Smooth muscle cell of the brain vasculature (primary cell): ENCODE measurements around the gene ZMYND15.

Experiments used
- DNase-seq: peaks from one replicate; pipeline ENCODE4 v3.0.0-alpha.2; 2012; ENCODE audit warnings: low read depth, low spot score

Gene ZMYND15

DNA sequence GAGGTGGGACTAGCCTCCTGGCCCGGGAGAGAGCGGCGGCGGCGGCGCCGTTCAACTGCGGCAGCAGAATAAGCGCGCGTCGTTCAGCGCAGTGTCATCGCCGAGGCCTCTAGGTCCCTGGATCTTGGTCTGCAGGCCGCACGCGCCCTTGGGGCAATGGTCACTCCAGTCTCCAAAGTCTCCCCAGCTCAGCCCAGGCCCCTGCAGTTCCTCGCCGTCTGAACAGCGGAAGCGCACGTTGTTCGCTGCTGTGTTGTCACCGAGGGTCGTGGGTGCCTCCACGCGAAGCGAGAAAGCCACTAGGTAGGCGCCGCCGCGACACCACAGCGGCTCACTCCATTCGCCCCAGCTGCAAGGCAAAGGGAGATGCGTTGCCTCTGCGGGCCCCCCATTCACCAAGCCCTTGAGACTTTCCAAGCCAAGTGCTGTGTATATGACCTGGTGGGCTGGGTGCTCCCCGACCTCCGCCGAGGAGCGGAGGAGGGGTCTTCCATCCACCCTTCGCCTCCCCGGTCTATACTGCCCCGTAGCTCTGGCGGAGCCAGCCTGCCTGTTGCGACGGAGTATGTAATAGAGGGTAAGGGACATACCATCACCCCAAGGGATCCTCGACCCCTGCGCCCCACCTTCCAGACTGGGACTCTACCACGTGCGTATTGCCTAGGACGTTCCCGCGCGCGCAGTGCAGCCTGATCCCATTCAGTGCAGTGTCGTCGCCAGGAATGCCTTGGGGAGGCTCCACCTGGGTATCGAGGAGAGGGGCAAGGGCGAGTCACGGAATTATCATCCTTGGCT is 45.9 kb downstream of the ZMYND15 start:
- DNase-seq, result no peak

DNA sequence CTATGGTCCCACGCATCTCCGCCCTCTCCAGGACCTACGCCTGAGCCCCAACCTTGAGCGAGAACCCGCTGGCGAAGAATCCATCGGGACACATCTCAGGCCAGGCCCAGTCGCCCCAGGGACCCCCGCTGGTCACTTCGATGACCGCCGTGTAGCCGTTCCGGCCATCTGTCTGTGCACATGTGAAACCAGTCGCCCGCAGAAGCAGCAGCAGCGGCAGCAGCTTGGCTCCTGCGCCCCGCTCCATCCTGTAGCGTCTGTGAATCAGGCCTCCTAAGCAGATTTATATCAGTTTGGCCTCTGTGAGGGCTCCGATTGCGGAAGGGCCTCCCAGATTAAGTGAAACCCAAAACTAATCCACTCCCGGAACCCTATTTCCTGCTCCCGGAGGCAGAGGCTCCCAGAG is 46.5 kb downstream of the ZMYND15 start, which contains the start of gene VMO1:
Gene VMO1 (minus strand): TSS at position 259 of the 406 bp plus-strand sequence. CDS start 12 bp downstream, at position 247.
- DNase-seq, result no peak

DNA sequence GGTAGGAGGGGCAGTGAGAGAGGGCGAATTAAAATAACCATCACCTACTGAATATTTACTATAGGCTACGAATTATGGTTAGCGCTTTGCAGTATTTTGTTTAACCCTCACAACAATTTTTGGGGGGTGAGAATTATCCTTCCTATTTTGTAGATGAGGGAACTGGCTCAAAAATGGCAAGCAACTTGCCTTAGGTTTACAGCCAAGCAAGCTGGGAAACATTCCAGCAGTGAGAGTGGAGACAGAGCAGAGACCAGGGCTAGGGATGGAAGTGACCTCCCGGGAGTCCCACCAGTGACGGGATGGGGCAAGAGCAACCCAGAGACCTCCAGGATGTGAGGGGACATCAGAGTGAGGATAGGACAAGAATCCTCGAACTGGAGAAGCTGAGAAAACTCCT is 46.9 kb downstream of the ZMYND15 start:
- DNase-seq, result no peak

DNA sequence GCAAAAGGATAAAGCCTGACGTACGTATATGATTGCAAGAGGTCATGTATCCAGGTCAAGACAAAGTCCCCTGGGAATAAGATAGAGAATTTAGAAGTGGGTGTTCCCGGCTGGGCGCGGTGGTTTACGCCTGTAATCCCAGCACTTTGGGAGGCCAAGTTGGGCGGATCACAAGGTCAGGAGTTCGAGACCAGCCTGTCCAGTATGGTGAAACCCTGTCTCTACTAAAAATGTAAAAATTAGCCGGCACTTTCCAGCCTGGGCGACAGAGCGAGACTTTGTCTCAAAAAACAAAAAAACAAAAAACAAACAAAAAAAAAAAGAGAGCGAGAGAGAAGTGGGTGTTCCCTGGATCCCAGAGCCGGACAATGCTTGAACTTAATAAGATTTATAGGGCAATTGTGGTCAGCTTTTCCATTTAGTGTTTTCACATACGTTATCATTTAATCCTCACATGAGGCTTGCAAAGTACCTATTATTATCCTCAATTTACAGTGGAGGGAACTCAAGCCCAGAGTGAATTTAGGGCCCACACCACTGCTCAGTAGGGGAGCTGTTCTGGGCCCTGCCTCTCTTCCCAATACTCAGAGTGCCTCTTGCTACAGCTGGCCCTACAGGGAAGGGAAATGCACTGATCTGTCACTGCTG is 48.6 kb downstream of the ZMYND15 start:
- DNase-seq, result no peak

DNA sequence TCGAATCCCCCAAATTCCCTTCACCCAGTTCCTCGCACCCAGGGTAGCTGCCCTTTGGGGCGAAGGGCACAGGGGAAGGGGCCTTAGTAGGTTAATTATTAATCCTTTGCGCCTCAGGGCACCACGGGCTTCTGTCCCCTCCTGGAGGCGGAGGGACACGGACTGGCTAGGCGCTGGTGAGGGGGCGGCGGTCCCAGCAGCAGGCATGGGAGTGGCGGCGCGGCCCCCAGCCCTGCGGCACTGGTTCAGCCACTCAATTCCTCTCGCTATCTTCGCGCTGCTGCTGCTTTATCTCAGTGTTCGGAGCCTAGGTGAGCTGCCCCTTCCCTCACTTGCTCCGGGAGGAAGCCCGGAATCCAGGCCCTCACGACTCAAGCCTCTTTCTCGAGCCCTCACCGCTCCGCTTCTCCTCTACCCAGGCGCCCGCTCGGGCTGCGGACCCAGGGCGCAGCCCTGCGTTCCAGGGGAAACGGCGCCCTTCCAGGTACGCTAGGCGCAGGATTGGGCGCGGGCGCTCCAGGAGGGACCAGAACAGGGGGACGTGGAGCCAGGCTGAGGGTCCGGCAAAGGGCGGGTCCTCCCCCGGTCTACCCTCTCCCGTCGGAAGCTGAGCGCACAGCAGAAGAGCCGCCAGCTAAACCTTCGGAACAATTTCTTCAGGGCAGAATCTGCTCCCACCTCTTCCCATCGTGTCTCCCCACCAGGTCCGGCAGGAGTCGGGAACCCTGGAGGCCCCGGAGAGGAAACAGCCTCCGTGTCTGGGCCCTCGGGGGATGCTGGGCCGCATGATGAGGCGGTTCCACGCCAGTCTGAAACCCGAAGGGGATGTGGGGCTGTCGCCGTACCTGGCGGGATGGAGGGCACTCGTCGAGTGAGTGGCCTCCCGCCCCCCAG is 49.4 kb downstream of the ZMYND15 start, which contains the start of gene GLTPD2:
Gene GLTPD2 (plus strand): TSS at position 158 of the 894 bp plus-strand sequence. CDS start 48 bp downstream, at position 206.
- no peak for DNase-seq

DNA sequence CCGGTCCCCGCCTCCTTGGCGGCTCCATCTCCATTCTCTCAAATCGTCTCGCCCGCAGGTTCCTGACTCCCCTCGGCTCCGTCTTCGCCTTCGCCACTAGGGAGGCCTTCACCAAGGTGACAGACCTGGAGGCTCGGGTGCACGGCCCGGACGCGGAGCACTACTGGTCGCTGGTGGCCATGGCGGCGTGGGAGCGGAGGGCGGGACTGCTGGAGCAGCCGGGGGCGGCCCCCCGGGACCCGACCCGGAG is 50.0 kb downstream of the ZMYND15 start:
- DNase-seq, result no peak

DNA sequence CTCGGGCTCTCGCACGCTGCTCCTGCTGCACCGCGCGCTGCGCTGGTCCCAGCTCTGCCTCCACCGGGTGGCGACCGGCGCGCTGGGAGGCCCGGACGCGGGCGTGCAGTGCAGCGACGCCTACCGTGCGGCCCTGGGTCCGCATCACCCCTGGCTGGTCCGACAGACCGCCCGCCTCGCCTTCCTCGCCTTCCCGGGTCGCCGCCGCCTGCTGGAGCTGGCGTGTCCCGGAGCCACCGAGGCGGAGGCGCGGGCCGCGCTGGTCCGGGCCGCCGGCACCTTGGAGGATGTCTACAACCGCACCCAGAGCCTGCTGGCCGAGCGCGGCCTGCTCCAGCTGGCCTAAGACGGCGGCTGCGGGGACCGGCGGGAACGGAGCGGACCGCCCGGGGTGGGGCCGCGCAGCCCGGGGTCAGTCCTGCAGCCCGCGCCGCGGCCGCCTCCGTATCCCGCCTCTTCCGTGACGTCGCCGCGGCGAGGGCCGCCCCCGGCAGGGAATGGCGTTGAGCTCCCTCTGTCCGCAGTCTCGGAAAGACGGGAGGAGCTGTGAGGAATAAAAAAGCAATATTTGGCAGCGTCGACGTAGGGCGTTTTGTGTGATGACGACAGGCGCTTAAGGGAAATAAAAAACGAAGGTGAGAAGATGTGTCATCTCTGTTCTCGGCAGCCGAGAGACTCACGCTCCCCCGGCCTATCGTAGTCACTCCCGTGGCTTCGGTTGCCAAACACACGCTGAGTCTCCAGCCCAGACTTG is 50.5 kb downstream of the ZMYND15 start:
- DNase-seq, result peak; percentile 37

DNA sequence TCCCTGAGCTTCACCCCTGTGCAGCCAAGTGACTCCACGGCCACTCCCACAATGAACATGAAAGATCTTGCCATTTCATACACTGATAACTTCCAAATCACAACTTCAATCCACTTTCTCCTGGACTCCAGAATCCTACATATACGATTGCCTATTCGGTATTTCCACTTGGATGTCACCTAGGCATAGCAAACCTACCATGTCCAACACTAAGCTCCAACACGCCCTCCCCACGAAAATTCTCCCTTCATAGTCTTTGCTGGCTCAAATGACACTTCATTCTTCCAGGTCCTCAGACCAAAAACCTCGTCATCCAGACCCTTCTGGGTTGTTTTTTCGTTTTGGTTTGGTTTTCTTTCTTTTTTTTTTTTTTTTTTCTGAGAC is 51.1 kb downstream of the ZMYND15 start:
- DNase-seq, result no peak

DNA sequence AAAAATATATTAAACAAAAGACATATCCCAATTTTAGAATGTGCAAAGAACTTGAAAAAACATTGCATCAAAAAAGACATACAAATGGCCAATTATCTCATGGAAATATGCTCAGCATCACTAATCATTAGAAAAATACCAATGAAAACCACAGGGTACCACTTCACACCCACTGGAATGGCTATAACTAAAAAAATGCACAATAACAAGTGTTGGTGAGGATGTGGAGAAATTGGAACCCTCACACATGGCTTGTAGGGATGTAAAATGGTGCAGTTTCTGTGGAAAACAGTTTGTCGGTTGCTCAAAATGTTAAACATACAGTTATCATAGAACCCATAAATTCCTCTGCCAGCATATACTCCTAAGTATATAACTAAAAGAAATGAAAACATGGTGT is 55.5 kb downstream of the ZMYND15 start:
- no peak for DNase-seq
